Measurements from ENCODE around the gene BOLA1.
"Not testable (repeated sequence)": the region's sequence is repeated elsewhere in the genome, so short reads cannot be mapped to it uniquely, and the experiment has no call there.

Gene BOLA1

GRCh38 chr1:149887196-149887455 is 12.2 kb upstream of the BOLA1 start:
- DNase-seq (ENCODE audit: low spot score): not testable (repeated sequence)

DNA sequence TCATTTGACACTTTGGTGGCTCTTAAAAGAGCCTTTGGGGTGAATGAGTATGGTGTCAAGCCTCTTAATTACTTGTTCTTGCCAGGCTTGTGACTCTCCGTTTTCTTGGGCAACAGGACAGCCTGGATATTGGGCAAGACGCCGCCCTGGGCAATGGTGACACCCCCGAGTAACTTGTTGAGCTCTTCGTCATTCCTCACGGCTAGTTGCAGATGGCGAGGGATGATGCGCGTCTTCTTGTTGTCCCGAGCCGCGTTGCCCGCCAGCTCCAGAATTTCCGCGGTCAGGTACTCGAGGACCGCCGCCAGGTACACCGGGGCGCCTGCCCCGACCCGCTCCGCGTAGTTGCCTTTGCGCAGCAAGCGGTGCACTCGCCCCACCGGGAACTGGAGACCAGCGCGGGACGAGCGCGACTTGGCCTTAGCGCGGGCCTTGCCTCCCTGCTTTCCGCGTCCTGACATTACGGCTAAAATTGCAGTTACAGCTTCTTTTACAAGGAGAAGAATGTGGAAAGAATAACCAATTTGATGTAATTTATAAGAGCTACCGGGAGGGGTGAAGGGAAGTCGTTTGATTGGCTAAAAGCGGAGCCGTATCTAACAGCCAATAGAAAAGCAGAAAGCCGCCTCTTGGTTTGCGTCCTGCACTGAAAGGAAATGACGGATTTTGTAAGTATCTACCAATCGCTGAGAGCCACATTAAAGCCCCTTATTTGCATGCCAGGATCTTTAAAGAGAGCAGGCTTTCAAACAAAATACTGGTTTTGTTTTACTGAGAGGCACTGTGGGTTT is 11.7 kb upstream of the BOLA1 start:
- DNase-seq (ENCODE audit: low spot score): peak; percentile 100

DNA sequence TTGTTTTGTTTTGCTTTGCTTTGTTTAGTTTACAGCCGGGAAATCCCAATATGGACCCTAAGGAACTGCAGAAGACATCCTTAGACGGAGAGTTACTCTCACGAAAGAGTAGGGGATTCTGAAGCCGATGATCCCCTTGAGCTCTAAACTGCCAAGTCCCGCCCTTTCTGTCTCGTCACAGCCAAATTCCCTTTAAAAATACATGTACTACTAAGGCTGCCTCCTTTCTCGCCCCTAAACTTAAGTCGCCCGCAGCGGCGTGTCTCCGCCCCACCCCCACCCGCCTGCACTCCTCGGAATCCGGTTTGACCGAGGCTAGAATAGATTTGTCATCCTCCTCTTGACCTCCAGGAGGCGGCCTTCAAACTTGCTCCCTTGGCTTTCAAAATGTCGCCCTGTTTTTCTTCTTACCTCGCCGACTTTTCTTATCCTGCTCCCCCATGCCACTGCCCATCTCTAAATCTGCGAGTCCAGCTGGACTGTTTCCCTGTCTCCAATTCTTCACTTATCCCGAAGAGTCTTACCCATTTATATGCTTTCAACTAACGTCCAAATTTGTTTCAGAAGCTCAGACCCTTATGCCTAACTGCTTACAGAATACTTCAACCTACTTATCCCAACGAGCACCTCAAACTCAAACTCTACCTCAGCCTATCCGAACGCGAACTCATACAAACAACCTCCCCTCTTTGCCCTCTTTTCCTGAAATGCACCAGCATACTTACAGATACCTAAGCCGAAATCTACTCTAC is 10.9 kb upstream of the BOLA1 start:
- no peak for DNase-seq (ENCODE audit: low spot score)

GRCh38 chr1:149888999-149889289 is 10.4 kb upstream of the BOLA1 start:
- DNase-seq (ENCODE audit: low spot score): no peak

DNA sequence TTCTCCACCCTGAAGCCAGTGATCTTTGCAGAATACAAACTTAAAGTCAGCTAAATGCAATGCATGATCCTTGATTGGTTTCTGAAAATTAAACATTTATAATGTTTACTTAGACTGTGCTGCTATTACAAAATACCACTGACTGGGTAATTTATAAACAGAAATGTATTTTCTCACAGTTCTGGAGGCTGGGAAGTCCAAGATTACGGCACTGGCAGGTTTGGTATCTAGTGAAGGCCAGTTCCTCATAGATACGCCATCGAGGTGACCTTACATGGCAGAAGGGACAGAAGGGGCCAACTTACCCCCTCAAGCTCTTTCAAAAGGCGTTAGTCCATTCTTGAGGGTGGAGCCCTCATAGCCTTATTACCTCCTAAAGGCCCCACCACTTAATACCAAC is 2.8 kb upstream of the BOLA1 start:
- DNase-seq (ENCODE audit: low spot score): no peak

GRCh38 chr1:149903836-149904491 is 4.6 kb downstream of the BOLA1 start:
- DNase-seq (ENCODE audit: low spot score): no peak

GRCh38 chr1:149906570-149907075 is 7.3 kb downstream of the BOLA1 start:
- no peak for DNase-seq (ENCODE audit: low spot score)

DNA sequence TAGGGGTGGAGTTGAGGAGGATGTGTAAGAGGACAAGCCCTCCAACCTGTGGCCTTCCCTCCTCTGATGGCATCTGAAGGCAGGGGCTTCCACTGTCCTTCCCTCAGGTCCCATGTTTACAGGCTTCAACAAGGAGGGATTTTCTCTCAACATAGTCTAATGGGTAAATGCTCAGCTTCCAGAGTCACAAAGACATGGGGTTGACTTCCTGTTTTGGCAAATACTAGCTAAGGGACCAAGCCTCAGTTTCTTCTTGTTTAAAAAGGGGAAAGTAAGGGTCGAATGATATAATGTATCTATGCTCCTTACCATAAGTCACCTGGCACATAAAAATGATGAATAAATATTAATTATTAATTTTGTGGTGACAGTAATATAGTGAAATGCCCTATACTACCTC is 15.2 kb downstream of the BOLA1 start:
- no peak for DNase-seq (ENCODE audit: low spot score)

GRCh38 chr1:149915429-149916192 is 16.2 kb downstream of the BOLA1 start:
- DNase-seq (ENCODE audit: low spot score): no peak

GRCh38 chr1:149916193-149916897 is 17.0 kb downstream of the BOLA1 start:
- no peak for DNase-seq (ENCODE audit: low spot score)

DNA sequence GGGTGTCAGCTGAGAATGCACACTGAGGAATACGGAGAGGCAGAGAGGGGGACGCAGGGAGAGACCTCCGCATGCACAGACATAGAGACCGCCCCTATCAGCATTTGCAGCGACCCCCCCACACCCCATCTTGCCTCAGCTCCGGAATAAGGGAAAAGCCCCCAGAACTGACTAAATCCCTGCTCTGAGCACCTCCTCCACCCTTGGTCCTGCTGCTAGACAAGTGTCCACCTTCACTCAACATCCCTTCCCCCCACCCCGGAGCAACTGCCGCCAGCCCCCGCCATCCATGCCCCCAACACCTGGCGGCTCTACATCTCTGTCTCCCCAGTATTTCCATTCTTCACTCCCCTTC is 17.5 kb downstream of the BOLA1 start:
- no peak for DNase-seq (ENCODE audit: low spot score)

DNA sequence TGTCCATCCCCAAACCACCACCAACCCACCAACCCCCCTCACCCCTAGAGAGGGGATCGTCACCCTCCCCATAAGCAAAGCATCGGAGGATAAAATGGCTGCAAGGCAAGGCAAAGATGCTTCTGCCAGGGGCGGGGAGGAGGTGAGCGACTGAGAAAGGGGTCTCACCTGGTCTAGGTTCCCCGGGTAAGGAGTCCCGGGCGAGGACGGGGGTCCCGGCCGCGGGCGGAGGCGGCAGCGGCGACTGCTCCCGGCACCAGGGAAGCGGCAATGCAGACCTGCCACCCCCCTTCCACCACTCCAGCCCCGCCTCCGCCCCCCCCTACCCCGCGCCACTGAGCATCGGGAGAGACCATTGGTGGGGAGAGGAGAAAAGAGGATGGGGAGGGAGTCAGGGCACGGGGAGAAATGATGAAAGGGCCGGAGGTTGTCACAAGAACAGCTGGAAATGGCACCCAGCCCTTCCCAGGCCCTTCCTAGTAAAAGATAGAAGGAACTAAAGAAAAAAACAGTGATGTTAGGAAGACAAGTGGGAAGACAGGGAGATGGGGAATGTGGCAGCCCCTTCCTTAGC is 18.3 kb downstream of the BOLA1 start, which contains the start of gene SV2A:
Gene SV2A, minus strand, starts transcription at position 274 of the 574 bp plus-strand sequence. CDS start 4,004 bp downstream, outside the sequence.
- DNase-seq (ENCODE audit: low spot score): no peak

GRCh38 chr1:149923626-149924025 is 24.3 kb downstream of the BOLA1 start:
- DNase-seq (ENCODE audit: low spot score): no peak

GRCh38 chr1:149925345-149925744 is 26.0 kb downstream of the BOLA1 start:
- no peak for DNase-seq (ENCODE audit: low spot score)

DNA sequence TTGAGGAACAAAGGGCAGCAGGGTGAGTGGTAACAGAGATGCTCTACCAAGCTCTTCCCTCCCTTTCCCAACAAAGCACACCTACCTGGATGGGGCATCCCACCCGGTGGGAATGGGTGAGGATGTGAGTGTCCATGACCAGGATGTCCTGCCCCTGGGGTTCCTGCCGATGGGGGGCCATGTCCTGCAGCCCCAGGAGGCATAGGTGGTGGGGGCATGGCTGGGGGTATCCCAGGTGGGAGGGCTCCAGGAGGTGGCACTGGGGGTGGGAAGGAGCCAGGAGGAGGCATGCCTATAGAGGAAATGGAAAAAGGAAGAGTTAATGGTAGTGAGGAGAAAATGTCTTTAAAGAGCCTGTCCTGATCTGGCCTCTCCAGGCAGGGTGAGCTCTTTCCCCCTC is 26.4 kb downstream of the BOLA1 start:
- DNase-seq (ENCODE audit: low spot score): no peak

DNA sequence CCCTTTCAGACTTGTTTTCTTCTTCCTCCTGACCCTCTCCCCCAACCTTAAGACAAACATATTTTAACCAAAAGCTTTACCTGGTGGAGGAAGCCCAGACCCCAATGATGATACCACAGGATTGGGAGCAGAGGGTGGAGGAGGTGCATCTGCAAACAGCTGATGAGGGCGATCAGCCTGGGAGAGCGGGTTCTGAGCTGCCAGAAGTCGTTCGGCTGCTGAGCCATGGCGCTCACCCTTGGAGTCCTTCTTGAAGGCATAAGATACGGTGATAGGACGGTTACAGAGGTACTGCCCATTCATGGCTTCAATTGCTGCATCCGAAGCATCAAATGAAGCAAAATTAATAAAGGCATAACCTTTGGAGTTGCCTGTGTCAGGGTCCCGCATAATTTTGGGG is 26.9 kb downstream of the BOLA1 start:
- DNase-seq (ENCODE audit: low spot score): no peak

GRCh38 chr1:149927056-149927562 is 27.7 kb downstream of the BOLA1 start:
- DNase-seq (ENCODE audit: low spot score): no peak

DNA sequence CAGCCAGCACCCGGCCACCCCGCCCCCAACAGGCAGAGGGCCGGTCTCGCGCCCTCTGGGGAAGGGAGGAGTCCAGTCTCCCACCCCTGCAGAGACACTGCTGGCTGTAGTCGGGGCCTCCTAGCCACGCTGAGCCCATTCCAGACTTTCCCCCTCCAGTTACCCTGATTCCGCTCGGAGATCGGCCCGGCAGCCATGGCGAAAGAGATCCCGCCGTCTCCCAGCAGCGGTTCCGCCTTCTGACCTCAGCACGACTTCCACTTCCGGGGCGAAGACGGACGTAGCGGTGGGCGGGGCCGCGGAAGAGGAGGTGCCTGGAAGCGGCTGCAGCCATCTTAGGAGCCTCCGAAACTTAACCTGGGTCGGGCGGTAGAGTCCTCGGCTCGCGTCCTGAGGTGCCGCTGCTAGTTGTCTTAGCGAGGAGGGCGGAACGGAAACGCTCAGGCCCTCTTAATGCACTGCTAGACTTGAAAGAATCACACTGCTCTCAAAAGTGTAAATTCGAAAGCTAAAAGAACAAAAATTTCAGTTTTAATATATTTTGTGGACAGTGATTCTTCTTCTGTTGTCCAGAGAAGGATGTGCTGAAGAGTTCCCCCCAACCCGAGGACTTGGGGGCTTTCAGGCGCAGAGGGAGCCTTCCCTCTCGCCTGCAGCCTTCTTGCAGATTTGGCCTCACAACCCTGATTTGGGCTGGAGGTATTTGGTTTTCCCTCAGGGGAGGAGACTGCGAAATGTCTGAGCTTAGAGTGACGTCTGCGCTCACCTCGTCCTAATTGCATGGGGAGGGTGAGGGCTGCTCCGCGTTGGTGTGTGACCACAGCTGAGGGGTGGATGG is 28.4 kb downstream of the BOLA1 start, which contains the start of gene SF3B4:
Gene SF3B4, minus strand, starts transcription at position 241 of the 838 bp plus-strand sequence. Its CDS starts 44 bp downstream, at position 197.
- DNase-seq (ENCODE audit: low spot score): peak; percentile 98

DNA sequence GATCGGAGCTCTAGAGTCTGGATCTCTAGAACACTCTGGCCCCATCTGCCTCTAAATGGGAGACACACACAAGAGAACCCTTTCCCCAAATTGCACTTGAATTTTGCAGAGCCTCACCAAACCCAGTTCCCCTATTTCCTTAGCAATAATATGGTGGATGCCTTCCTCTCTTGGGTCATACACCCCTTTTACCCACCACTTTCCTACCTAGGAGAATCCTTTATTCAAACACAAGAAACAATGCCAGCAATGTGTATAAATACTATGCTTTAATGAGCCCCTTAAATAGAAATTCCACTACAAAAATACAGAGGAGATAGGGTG is 29.0 kb downstream of the BOLA1 start:
- DNase-seq (ENCODE audit: low spot score): no peak

GRCh38 chr1:149929856-149930255 is 30.5 kb downstream of the BOLA1 start:
- no peak for DNase-seq (ENCODE audit: low spot score)

All from NAMALWA (cell line).